GM23248 (cell line): ENCODE data around the gene CDKN2A.

Source experiments
- EZH2 ChIP-seq: fragments of 200-600 bp; sonication (generic); IDR thresholded peaks from 2 replicates; pipeline ENCODE4 v1.6.1; 2018; ENCODE audit warnings: antibody characterized with exemption, mild to moderate bottlenecking; ENCODE audit not compliant: insufficient read depth, poor library complexity, severe bottlenecking
- EZH2phosphoT487 ChIP-seq: fragments of 200-600 bp; sonication (generic); IDR thresholded peaks from 2 replicates; pipeline ENCODE4 v1.6.1; 2018; ENCODE audit warnings: antibody characterized with exemption, moderate library complexity, mild to moderate bottlenecking, low read depth; ENCODE audit not compliant: insufficient read depth

- TF ChIP-seq EZH2phosphoT487 (no peak), EZH2 (no peak)
Observed at GRCh38 chr9:21935631-21936030, 58.6 kb downstream of the CDKN2A start.
